Ramos (cell line): Measurements from ENCODE around the gene SUCLG2.

Experiments
- in situ Hi-C: fragments of 300-500 bp; cut with MboI; formaldehyde crosslinking; loops from one replicate; pipeline ENCODE4 v1.14.3; 2022; ENCODE audit warnings: low sequenced_read_pairs; ENCODE audit not compliant: unreplicated experiment

The SUCLG2 gene

GRCh38 chr3:67414740-67415139, 239.7 kb downstream of the SUCLG2 start:
- in situ Hi-C loops = no loop called here

GRCh38 chr3:67405193-67405592, 249.2 kb downstream of the SUCLG2 start:
- in situ Hi-C loops = no loop called here

- in situ Hi-C loops = no loop called here
Observed at GRCh38 chr3:67402873-67403272, 251.5 kb downstream of the SUCLG2 start.

- in situ Hi-C loops = no loop called here
Observed at GRCh38 chr3:67401921-67402320, 252.5 kb downstream of the SUCLG2 start.

- in situ Hi-C loops = no loop called here
Observed at GRCh38 chr3:67400476-67400875, 253.9 kb downstream of the SUCLG2 start.

- in situ Hi-C loops = loop anchor here (5.0 to 10.0 kb wide), 2 partner anchors 398 to 1486 kb away; no protein-coding TSS in a partner anchor
Observed at GRCh38 chr3:67389176-67389575, 265.2 kb downstream of the SUCLG2 start.

GRCh38 chr3:67388738-67389137, 265.7 kb downstream of the SUCLG2 start:
- in situ Hi-C loops = loop anchor here (5.0 to 10.0 kb wide), 2 partner anchors 399 to 1486 kb away; no protein-coding TSS in a partner anchor

- in situ Hi-C loops = loop anchor here (5.0 to 10.0 kb wide), 2 partner anchors 401 to 1488 kb away; no protein-coding TSS in a partner anchor
Observed at GRCh38 chr3:67386451-67386850, 268.0 kb downstream of the SUCLG2 start.

GRCh38 chr3:67384760-67385397, 269.5 kb downstream of the SUCLG2 start:
- in situ Hi-C loops = loop anchor here (5.0 to 10.0 kb wide), 2 partner anchors 402 to 1490 kb away; no protein-coding TSS in a partner anchor

GRCh38 chr3:67384016-67384415, 270.4 kb downstream of the SUCLG2 start:
- in situ Hi-C loops = loop anchor here (10.0 kb wide), 1 partner anchor 1491 kb away; no protein-coding TSS in a partner anchor

GRCh38 chr3:67383379-67383778, 271.0 kb downstream of the SUCLG2 start:
- in situ Hi-C loops = loop anchor here (10.0 kb wide), 1 partner anchor 1491 kb away; no protein-coding TSS in a partner anchor

GRCh38 chr3:67382536-67382935, 271.9 kb downstream of the SUCLG2 start:
- in situ Hi-C loops = loop anchor here (10.0 kb wide), 1 partner anchor 1492 kb away; no protein-coding TSS in a partner anchor

- in situ Hi-C loops = loop anchor here (10.0 kb wide), 1 partner anchor 1493 kb away; no protein-coding TSS in a partner anchor
Observed at GRCh38 chr3:67381667-67382272, 272.6 kb downstream of the SUCLG2 start.

- in situ Hi-C loops = loop anchor here (10.0 kb wide), 1 partner anchor 1495 kb away; no protein-coding TSS in a partner anchor
Observed at GRCh38 chr3:67380118-67380517, 274.3 kb downstream of the SUCLG2 start.

GRCh38 chr3:67377299-67377698, 277.1 kb downstream of the SUCLG2 start:
- in situ Hi-C loops = no loop called here

GRCh38 chr3:67376416-67376815, 278.0 kb downstream of the SUCLG2 start:
- in situ Hi-C loops = no loop called here

- in situ Hi-C loops = no loop called here
Observed at GRCh38 chr3:67375976-67376375, 278.4 kb downstream of the SUCLG2 start.

- in situ Hi-C loops = loop anchor here (25.0 kb wide), 1 partner anchor 400 kb away; no protein-coding TSS in a partner anchor
Observed at GRCh38 chr3:67362686-67363085, 291.7 kb downstream of the SUCLG2 start.

- in situ Hi-C loops = loop anchor here (25.0 kb wide), 1 partner anchor 399 kb away; no protein-coding TSS in a partner anchor
Observed at GRCh38 chr3:67361770-67362169, 292.6 kb downstream of the SUCLG2 start.

GRCh38 chr3:67361323-67361722, 293.1 kb downstream of the SUCLG2 start:
- in situ Hi-C loops = loop anchor here (25.0 kb wide), 1 partner anchor 399 kb away; no protein-coding TSS in a partner anchor
